Stimulated activated effector memory CD8-positive, alpha-beta T cell treated with anti-CD3 and anti-CD28 coated beads, Interleukin-12 subunit alpha, Interleukin-12 subunit beta, amount 100 ng/mL, for 72 hours (primary cell): Measurements from ENCODE around the gene CDYL2.

Experiments
- ATAC-seq: fragments of 150-1000 bp; cut with Tn5 transposase; 2 replicates; pipeline ENCODE4 v1.10.0; 2021
- DNase-seq, 2 donors: peaks; one replicate each; pipeline ENCODE4 v3.0.0; 2021 to 2022; ENCODE audit warnings: low spot score in 2 of 2
- H3K27ac Mint-ChIP-seq: one replicate; pipeline ENCODE4 v1.8.0; 2022; ENCODE audit warnings: mild to moderate bottlenecking, mixed read lengths
- H3K36me3 Mint-ChIP-seq: one replicate; pipeline ENCODE4 v1.8.0; 2022; ENCODE audit warnings: mild to moderate bottlenecking, mixed read lengths
- H3K4me1 Mint-ChIP-seq: one replicate; pipeline ENCODE4 v1.8.0; 2022; ENCODE audit warnings: mixed read lengths
- H3K4me3 Mint-ChIP-seq: one replicate; pipeline ENCODE4 v1.8.0; 2022; ENCODE audit warnings: mild to moderate bottlenecking, mixed read lengths
- H3K9me3 Mint-ChIP-seq: one replicate; pipeline ENCODE4 v1.8.0; 2022; ENCODE audit warnings: mixed read lengths

The CDYL2 gene

GRCh38 chr16:80580109-80580832 lies 224.1 kb downstream of the CDYL2 start:
- peaks cover 40% of the 10 kb centered on the region for H3K4me1 Mint-ChIP-seq
- peak overlapping the region; percentile 66 for H3K4me3 Mint-ChIP-seq
- DNase-seq: peak; percentile 52 to 89

GRCh38 chr16:80577485-80578280 lies 226.7 kb downstream of the CDYL2 start:
- no peak overlapping the region for H3K27ac Mint-ChIP-seq
- H3K36me3 Mint-ChIP-seq: peaks cover 12% of the 10 kb centered on the region
- ATAC-seq: no peak
- H3K9me3 Mint-ChIP-seq: peaks cover 4% of the 10 kb centered on the region
- H3K4me3 Mint-ChIP-seq: no peak overlapping the region
- H3K4me1 Mint-ChIP-seq: peaks cover 20% of the 10 kb centered on the region
- DNase-seq: no peak

More at GRCh38 chr16:80580109-80580832, 224.1 kb downstream of the CDYL2 start:
- peaks cover 7% of the 10 kb centered on the region for H3K9me3 Mint-ChIP-seq
- H3K27ac Mint-ChIP-seq: peak overlapping the region; percentile 89
- ATAC-seq: peak; percentile 90
- H3K36me3 Mint-ChIP-seq: peaks cover 12% of the 10 kb centered on the region

DNA sequence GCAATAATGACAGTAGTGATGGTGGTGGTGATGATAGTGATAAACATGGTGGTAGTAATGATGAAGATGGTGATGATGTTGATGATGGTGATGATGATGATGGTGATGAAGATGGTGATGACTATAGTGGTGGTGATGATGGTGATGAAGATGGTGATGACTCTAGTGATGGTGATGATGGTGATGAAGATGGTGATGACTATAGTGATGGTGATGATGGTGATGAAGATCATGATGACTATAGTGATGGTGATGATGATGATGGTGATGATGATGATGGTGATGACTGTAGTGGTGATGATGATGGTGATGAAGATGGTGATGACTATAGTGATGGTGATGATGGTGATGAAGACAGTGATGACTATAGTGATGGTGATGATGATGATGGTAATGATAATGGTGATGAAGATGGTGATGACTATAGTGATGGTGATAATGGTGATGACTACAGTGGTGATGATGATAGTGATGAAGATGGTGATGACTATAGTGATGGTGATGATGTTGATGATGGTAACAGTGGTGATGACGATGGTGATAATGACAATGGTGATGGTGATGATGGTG lies 228.0 kb downstream of the CDYL2 start:
- Mint-ChIP-seq H3K36me3 (peaks cover 12% of the 10 kb centered on the region), H3K4me3 (no peak overlapping the region), H3K4me1 (peaks cover 20% of the 10 kb centered on the region), H3K9me3 (peaks cover 5% of the 10 kb centered on the region), H3K27ac (no peak overlapping the region)
- peak; percentile 2 for ATAC-seq
- no peak for DNase-seq

DNA sequence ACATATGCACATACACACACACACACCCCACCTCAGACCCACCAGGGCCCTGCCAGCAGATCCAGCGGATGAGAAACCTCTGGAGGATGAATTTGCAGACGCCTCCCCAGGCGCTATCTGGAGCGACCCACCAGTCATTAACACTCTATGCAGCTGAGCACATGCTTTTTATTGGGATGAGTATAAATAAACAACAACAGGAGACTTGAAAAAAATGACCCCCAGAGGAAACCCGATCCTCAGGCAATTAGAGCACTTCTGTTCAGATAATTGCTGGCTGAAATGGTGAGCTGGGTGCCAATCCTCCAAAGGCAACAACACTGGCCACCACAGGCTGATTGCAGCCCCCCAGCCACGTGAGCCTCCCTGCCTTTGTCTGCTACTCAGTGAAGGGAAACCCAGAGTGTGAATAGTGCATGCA lies 230.7 kb downstream of the CDYL2 start:
- Mint-ChIP-seq H3K36me3 (no peaks in the 10 kb centered on the region), H3K27ac (no peak overlapping the region), H3K4me3 (no peak overlapping the region), H3K4me1 (peaks cover 26% of the 10 kb centered on the region), H3K9me3 (peaks cover 3% of the 10 kb centered on the region)
- no peak for ATAC-seq
- DNase-seq: no peak

GRCh38 chr16:80570106-80570478 lies 234.3 kb downstream of the CDYL2 start:
- Mint-ChIP-seq H3K36me3 (no peaks in the 10 kb centered on the region), H3K27ac (peak overlapping the region; percentile 79), H3K4me3 (peak overlapping the region; percentile 18), H3K4me1 (peaks cover 37% of the 10 kb centered on the region), H3K9me3 (peaks cover 7% of the 10 kb centered on the region)
- DNase-seq (no peak), ATAC-seq (peak; percentile 57)

DNA sequence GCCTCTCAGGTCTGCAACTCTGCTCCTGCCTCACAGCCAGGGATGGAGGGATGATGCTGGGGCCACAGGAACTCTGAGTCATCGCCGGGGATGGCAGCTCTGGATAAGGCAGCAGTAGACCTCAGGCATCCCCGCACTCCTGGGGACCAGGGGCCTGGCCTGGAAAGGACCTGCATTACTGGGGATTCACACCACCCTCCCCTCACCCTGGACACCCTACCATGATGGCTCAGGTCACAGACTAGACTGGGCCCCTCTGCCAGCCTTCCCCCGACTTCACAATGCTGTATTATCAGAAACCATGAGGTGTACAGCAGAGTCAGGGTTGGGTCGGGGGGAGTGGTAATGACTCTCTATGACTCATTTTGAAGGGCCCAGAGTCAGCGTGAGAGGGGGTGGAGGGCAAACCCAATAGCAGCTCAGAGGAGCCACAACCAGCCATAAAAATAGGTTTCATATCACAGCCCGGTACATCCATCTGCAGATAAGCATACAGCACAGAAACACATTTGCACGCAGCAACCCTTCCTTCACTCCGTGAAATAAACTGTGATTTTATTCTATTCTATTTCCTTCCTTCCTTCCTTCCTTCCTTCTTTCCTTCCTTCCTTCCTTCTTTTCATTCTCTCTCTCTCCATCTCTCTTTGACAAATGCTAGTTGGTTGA lies 234.8 kb downstream of the CDYL2 start:
- peak overlapping the region; percentile 79 for H3K27ac Mint-ChIP-seq
- peak overlapping the region; percentile 18 for H3K4me3 Mint-ChIP-seq
- no peaks in the 10 kb centered on the region for H3K36me3 Mint-ChIP-seq
- DNase-seq (peak; percentile 56 to 87), ATAC-seq (peak; percentile 99)
- peaks cover 7% of the 10 kb centered on the region for H3K9me3 Mint-ChIP-seq
- peaks cover 43% of the 10 kb centered on the region for H3K4me1 Mint-ChIP-seq

DNA sequence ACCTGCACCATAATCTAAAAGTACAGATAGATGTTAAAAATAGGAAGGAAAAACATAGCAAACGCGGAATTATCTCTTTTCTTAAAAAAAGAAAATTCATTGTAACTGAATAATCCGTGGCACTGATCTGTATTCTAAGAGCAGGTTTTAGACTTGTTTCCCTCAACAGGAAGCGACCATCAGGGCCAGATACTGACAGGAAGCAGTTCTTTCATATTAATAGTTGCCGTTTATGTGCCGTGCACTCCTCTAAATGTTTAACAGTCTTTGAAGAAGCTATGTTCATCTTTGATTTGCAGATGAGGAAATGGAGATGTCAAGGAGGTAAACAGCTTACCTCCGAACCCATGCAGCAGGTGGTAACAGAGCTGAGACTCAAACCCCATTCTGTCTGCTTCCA lies 240.0 kb downstream of the CDYL2 start:
- Mint-ChIP-seq H3K4me1 (peaks cover 24% of the 10 kb centered on the region), H3K27ac (peak overlapping the region; percentile 77), H3K36me3 (no peaks in the 10 kb centered on the region), H3K9me3 (peaks cover 4% of the 10 kb centered on the region), H3K4me3 (peak overlapping the region; percentile 4)
- ATAC-seq (no peak), DNase-seq (no peak)

- ATAC-seq (no peak), DNase-seq (no peak)
- Mint-ChIP-seq H3K27ac (no peak overlapping the region), H3K9me3 (peaks cover 4% of the 10 kb centered on the region), H3K4me1 (peaks cover 16% of the 10 kb centered on the region), H3K4me3 (no peak overlapping the region), H3K36me3 (no peaks in the 10 kb centered on the region)
These were observed 241.3 kb downstream of the CDYL2 start for GRCh38 chr16:80563066-80563465.

DNA sequence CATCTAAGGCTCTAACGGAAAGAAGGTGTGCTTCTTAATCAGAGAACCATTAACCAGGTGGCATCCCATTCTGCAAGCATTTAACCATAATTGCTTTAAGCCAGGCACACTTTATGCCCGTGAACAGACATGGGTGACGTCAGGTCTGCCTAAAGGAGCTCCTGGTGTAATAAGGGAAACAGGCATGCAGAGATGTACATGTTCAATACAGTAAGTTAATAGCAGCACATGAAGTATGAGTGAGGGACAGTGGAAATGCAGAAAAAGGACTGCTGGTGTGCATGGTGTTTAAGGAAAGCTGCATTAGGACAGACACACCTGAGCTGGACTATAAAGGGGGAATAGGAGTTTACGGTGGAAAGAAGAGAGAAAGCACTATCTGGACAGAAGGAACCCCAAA lies 245.0 kb downstream of the CDYL2 start:
- Mint-ChIP-seq H3K9me3 (no peaks in the 10 kb centered on the region), H3K27ac (no peak overlapping the region), H3K4me1 (no peaks in the 10 kb centered on the region), H3K4me3 (no peak overlapping the region), H3K36me3 (no peaks in the 10 kb centered on the region)
- DNase-seq (no peak), ATAC-seq (no peak)

DNA sequence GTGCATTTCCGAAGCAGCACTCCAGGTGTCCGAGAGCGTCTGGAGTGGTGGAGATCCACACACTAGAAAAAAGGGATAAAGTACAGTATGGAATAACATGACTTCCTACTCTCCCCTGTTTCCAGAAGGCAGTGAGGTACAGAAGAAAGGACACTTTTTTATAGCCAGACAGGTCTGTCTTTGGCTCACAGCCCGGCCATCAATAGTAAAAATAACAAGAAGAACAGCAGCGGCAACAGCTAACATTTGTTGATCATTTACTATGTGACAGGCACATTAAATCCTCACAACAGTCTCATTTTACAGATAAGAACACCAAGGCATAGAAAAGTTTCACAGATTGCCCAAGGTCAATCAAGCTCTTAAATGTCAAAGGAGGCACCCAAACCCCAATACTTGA lies 247.4 kb downstream of the CDYL2 start:
- no peak overlapping the region for H3K4me3 Mint-ChIP-seq
- DNase-seq (no peak), ATAC-seq (no peak)
- H3K4me1 Mint-ChIP-seq: peaks cover 10% of the 10 kb centered on the region
- H3K9me3 Mint-ChIP-seq: no peaks in the 10 kb centered on the region
- H3K36me3 Mint-ChIP-seq: no peaks in the 10 kb centered on the region
- H3K27ac Mint-ChIP-seq: no peak overlapping the region

DNA sequence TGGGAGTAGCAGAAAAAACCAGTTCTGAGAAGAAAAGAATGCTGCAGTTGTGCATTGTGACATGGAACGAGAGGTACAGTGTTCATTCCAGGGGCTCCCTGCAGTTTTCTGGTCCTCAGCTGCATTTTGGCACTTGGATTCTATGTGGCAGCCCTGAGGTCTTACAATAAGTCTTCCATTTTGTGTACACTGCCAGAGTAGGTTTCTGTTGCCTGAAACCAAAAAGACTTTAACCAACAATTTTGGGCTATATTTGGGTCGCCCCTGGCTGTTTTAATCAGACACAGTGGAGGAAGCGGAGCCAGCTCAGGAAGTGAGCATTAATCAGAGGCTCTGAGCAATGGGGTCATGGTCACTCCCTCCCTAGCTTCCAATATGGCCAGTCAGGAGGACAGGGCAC lies 247.9 kb downstream of the CDYL2 start:
- H3K36me3 Mint-ChIP-seq: no peaks in the 10 kb centered on the region
- no peak overlapping the region for H3K4me3 Mint-ChIP-seq
- no peaks in the 10 kb centered on the region for H3K9me3 Mint-ChIP-seq
- H3K27ac Mint-ChIP-seq: no peak overlapping the region
- no peak for ATAC-seq
- no peak for DNase-seq
- H3K4me1 Mint-ChIP-seq: peaks cover 10% of the 10 kb centered on the region

GRCh38 chr16:80554033-80554432 lies 250.4 kb downstream of the CDYL2 start:
- no peaks in the 10 kb centered on the region for H3K36me3 Mint-ChIP-seq
- ATAC-seq (no peak), DNase-seq (no peak)
- H3K4me1 Mint-ChIP-seq: peaks cover 10% of the 10 kb centered on the region
- H3K9me3 Mint-ChIP-seq: no peaks in the 10 kb centered on the region
- H3K27ac Mint-ChIP-seq: no peak overlapping the region
- no peak overlapping the region for H3K4me3 Mint-ChIP-seq

GRCh38 chr16:80552277-80552676 lies 252.1 kb downstream of the CDYL2 start:
- H3K4me3 Mint-ChIP-seq: no peak overlapping the region
- H3K36me3 Mint-ChIP-seq: no peaks in the 10 kb centered on the region

More at GRCh38 chr16:80552277-80552676, 252.1 kb downstream of the CDYL2 start:
- no peak for DNase-seq
- no peak for ATAC-seq
- no peaks in the 10 kb centered on the region for H3K9me3 Mint-ChIP-seq
- no peak overlapping the region for H3K27ac Mint-ChIP-seq
- peaks cover 10% of the 10 kb centered on the region for H3K4me1 Mint-ChIP-seq
